Endothelial cell of umbilical vein (primary cell): ENCODE measurements around the gene SPINT1. TPM values are rescaled to one million over a fixed set of nuclear protein-coding genes. Genes with fewer than 3 reads are reported as not detected.
A peak's percentile ranks its signal among the peaks of the same experiment; 100 is the strongest.

Experiments used
- BruUV-seq: library from RNA; stranded (reverse); fragments of 400-500 nt; replicated peaks from 2 replicates; lab custom pipeline; 2021; lab: Mats Ljungman, UMichigan
- CTCF ChIA-PET: fragments of 300-600, 350-600 bp; sonication (Branson Sonifier 250); formaldehyde crosslinking; loops from one replicate; lab custom pipeline; 2021; ENCODE audit warnings: antibody characterized with exemption, inconsistent platforms; lab: Charles Lee
- POLR2A ChIA-PET: fragments of 300-600, 350-600 bp; sonication (Branson Sonifier 250); formaldehyde crosslinking; loops from one replicate; lab custom pipeline; 2021; ENCODE audit warnings: antibody characterized with exemption, inconsistent platforms; lab: Charles Lee
- DNase-seq: peaks from one replicate; pipeline ENCODE4 v3.0.0-alpha.2; 2011; ENCODE audit warnings: low read depth, low spot score
- FAIRE-seq: peaks from 2 replicates; lab custom pipeline; 2011; peaks lifted over from hg19 to GRCh38; lab: Jason Lieb, UNC
- H2AFZ ChIP-seq: 2 replicates; pipeline ENCODE4 v1.6.0; 2012; ENCODE audit warnings: low read depth, low read length, control low read depth, inconsistent platforms
- H3K27ac ChIP-seq: 2 replicates; pipeline ENCODE4 v1.5.1; 2011; ENCODE audit warnings: low read depth, mild to moderate bottlenecking, control low read depth, low read length, moderate library complexity; ENCODE audit not compliant: insufficient read depth
- H3K27me3 ChIP-seq, 2 experiments: 2 replicates each; pipeline versions ENCODE4 v1.6.0 to v1.6.1; 2011; ENCODE audit warnings: low read length in 2 of 2, mixed read lengths in 1 of 2; ENCODE audit not compliant: control insufficient read depth in 2 of 2, insufficient read depth in 2 of 2
- H3K36me3 ChIP-seq, 2 experiments: 2 replicates in 1 of 2; 3 replicates in 1 of 2; pipeline ENCODE4 v1.5.1; 2011; ENCODE audit warnings: low read length in 2 of 2, mild to moderate bottlenecking in 1 of 2, moderate library complexity in 1 of 2; ENCODE audit not compliant: control insufficient read depth in 2 of 2, insufficient read depth in 2 of 2; ENCODE audit errors: extremely low read depth in 1 of 2
- H3K4me1 ChIP-seq: 3 replicates; pipeline ENCODE4 v1.5.1; 2011; ENCODE audit warnings: mild to moderate bottlenecking, low read length; ENCODE audit not compliant: control insufficient read depth, insufficient read depth; ENCODE audit errors: extremely low read depth
- H3K4me2 ChIP-seq: 2 replicates; pipeline ENCODE4 v1.6.1; 2011; ENCODE audit warnings: low read length, control low read depth, mixed read lengths; ENCODE audit not compliant: insufficient read depth
- H3K4me3 ChIP-seq, 3 experiments: fragments of 200-600 bp in 1 of 3; sonication (generic), shearing (Covaris generic) in 1 of 3; replicated peaks in 1 of 3; 2 replicates each; pipeline ENCODE4 v1.5.1; 2011 to 2016; ENCODE audit warnings: control low read depth in 3 of 3, low read length in 3 of 3, mild to moderate bottlenecking in 2 of 3, inconsistent platforms in 1 of 3, low read depth in 1 of 3, moderate library complexity in 1 of 3; ENCODE audit not compliant: insufficient read depth in 1 of 3
- H3K79me2 ChIP-seq: 2 replicates; pipeline ENCODE4 v1.6.0; 2012; ENCODE audit warnings: low read length, inconsistent platforms; ENCODE audit not compliant: control insufficient read depth, insufficient read depth
- H3K9ac ChIP-seq: replicated peaks from 2 replicates; pipeline ENCODE3; 2011; ENCODE audit warnings: low read length, control low read depth; ENCODE audit not compliant: insufficient read depth; ENCODE audit errors: extremely low read depth
- H3K9me1 ChIP-seq: replicated peaks from 3 replicates; pipeline ENCODE4 v1.6.0; 2011; ENCODE audit warnings: mild to moderate bottlenecking, low read length; ENCODE audit not compliant: control insufficient read depth, insufficient read depth; ENCODE audit errors: extremely low read depth
- H3K9me3 ChIP-seq: replicated peaks from 2 replicates; pipeline ENCODE4 v1.5.1; 2012; ENCODE audit warnings: low read length, inconsistent platforms; ENCODE audit not compliant: control insufficient read depth, insufficient read depth
- H4K20me1 ChIP-seq: replicated peaks from 2 replicates; pipeline ENCODE3; 2011; ENCODE audit warnings: mild to moderate bottlenecking, low read length; ENCODE audit not compliant: control insufficient read depth, insufficient read depth; ENCODE audit errors: extremely low read depth
- CTCF ChIP-seq, 2 donors: IDR thresholded peaks; 1 replicate in 1 of 2; 2 replicates in 1 of 2; pipeline ENCODE4 v1.5.1; 2011; ENCODE audit warnings: low read length in 2 of 2, mild to moderate bottlenecking in 2 of 2, moderate library complexity in 2 of 2, control low read depth in 1 of 2, inconsistent platforms in 1 of 2, low read depth in 1 of 2; ENCODE audit not compliant: insufficient read depth in 1 of 2; ENCODE audit errors: extremely low read depth in 1 of 2
- EZH2 ChIP-seq: IDR thresholded peaks from 2 replicates; pipeline ENCODE4 v1.6.1; 2012; ENCODE audit warnings: borderline replicate concordance, low read depth, mild to moderate bottlenecking, moderate library complexity, low read length, inconsistent platforms; ENCODE audit not compliant: severe bottlenecking
- FOS ChIP-seq: IDR thresholded peaks from 2 replicates; pipeline ENCODE4 v1.6.1; 2011; ENCODE audit warnings: mild to moderate bottlenecking, low read length, moderate library complexity, borderline replicate concordance; ENCODE audit not compliant: insufficient read depth
- GATA2 ChIP-seq: IDR thresholded peaks from 2 replicates; pipeline ENCODE4 v1.7.0; 2011; ENCODE audit warnings: low read depth, mild to moderate bottlenecking, moderate library complexity, mixed read lengths, low read length; ENCODE audit not compliant: insufficient read length, insufficient read depth
- JUN ChIP-seq: IDR thresholded peaks from 2 replicates; pipeline ENCODE4 v1.6.1; 2011; ENCODE audit warnings: borderline replicate concordance, low read depth; ENCODE audit not compliant: insufficient read length, insufficient read depth
- MAX ChIP-seq: IDR thresholded peaks from 2 replicates; pipeline ENCODE4 v1.6.1; 2011; ENCODE audit not compliant: insufficient read depth, insufficient read length
- MYC ChIP-seq: IDR thresholded peaks from one replicate; pipeline ENCODE4 v1.6.1; 2011; ENCODE audit warnings: mild to moderate bottlenecking, low read depth, low read length
- POLR2A ChIP-seq: IDR thresholded peaks from 2 replicates; pipeline ENCODE4 v1.6.1; 2012; ENCODE audit warnings: low read depth, mild to moderate bottlenecking, control low read depth, low read length
- POLR2AphosphoS5 ChIP-seq: IDR thresholded peaks from 2 replicates; pipeline ENCODE4 v1.6.1; 2012; ENCODE audit warnings: low read depth, mild to moderate bottlenecking, control low read depth, low read length, moderate library complexity; ENCODE audit not compliant: insufficient read depth
- dilution Hi-C: fragments of 300-500 bp; cut with MboI; formaldehyde crosslinking; loops from one replicate; pipeline ENCODE4 v1.15.0; 2019; ENCODE audit warnings: low sequenced_read_pairs; ENCODE audit not compliant: extremely low pct_ligation_motif_present
- intact Hi-C: fragments of 100-400 bp; cut with micrococcal nuclease; formaldehyde crosslinking; loops from one replicate; pipeline ENCODE4 v1.10.0; 2022
- polyA plus RNA-seq, 4 experiments: library from polyadenylated mRNA; depleted of rRNA in 3 of 4; stranded (reverse) in 3 of 4; unstranded in 1 of 4; fragments of >200 nt; gene quantifications; 2 replicates each; pipeline versions ENCODE4 v1.2.1 to v1.2.3, GENCODE V29; 2011 to 2012; ENCODE audit warnings: missing spikeins in 1 of 4
- total RNA-seq: library from RNA; stranded (reverse); gene quantifications from 2 replicates; pipeline ENCODE4 v1.2.3, GENCODE V29; 2021

The SPINT1 gene
- total and polyA plus RNA-seq, 2 donors (not counting 3 experiments of a cell fraction or from before 2014, with no cell fraction given) = 4.1 to 4.2 TPM

- Histone ChIP-seq H3K27ac (no peak overlapping the region), H3K4me2 (no peak overlapping the region), H3K9ac (no peak overlapping the region), H3K36me3 (peaks cover 0 to 2% of the 10 kb centered on the region in 2 experiments), H3K9me1 (no peaks in the 10 kb centered on the region), H3K27me3 (no peaks in the 10 kb centered on the region), H4K20me1 (no peaks in the 10 kb centered on the region), H3K9me3 (no peaks in the 10 kb centered on the region), H3K79me2 (peaks cover 18% of the 10 kb centered on the region), H2AFZ (peak overlapping the region; percentile 96), H3K4me1 (peaks cover 14% of the 10 kb centered on the region), H3K4me3 (no peak overlapping the region)
- dilution Hi-C loops (no loop called here), intact Hi-C loops (loop anchor here (5.0 to 10.0 kb wide), 3 partner anchors 106 to 328 kb away; partner anchors contain the start of genes CCDC32 and RPUSD2)
- CTCF ChIA-PET = interaction anchor here (0.8 to 3.7 kb wide), 29 partner anchors 8 to 373 kb away, joined by 3 to 251 read pairs (median 10); partner anchors contain the start of genes CHAC1, DNAJC17, RHOV and RPUSD2
- TF ChIP-seq FOS (no peak), EZH2 (no peak), POLR2A (no peak), MAX (no peak), MYC (no peak), JUN (no peak), GATA2 (no peak), POLR2AphosphoS5 (no peak), CTCF (IDR thresholded peaks at IDR 0.05; ENCODE audit: extremely low read depth in 1 of 2, insufficient read depth in 1 of 2, low read depth in 1 of 2, low read length in 2 of 2) (no peak)
- no peak for FAIRE-seq
- no peak for DNase-seq
- POLR2A ChIA-PET = interaction anchor here (1.4 kb wide), 1 partner anchor 164 kb away, joined by 9 read pairs; no protein-coding TSS in a partner anchor
- BruUV-seq = no TSS peak
Observed at GRCh38 chr15:40893019-40893670, 49.3 kb downstream of the SPINT1 start.
